B cell (primary cell): ENCODE data around the gene EPHA2. TPM values are rescaled to one million over a fixed set of nuclear protein-coding genes. Genes with fewer than 3 reads are reported as not detected.

Experiments
- ATAC-seq: fragments of 200-7000 bp; cut with Tn5 transposase; one replicate; pipeline ENCODE4 v1.10.0; 2021; ENCODE audit warnings: low read depth, mild to moderate bottlenecking, moderate number of reproducible peaks, moderate library complexity
- CTCF ChIA-PET: fragments of 350-600 bp; sonication (Branson Sonifier 250); formaldehyde crosslinking; loops from one replicate; lab custom pipeline; 2021; ENCODE audit warnings: antibody characterized with exemption, inconsistent platforms; lab: Charles Lee
- POLR2A ChIA-PET: fragments of 350-600 bp; sonication (Branson Sonifier 250); formaldehyde crosslinking; loops from one replicate; lab custom pipeline; 2021; ENCODE audit warnings: antibody characterized with exemption; lab: Charles Lee
- DNase-seq: peaks from one replicate; pipeline ENCODE4 v3.0.0; 2013
- H2AFZ ChIP-seq: 2 replicates; pipeline ENCODE4 v1.6.1; 2012; ENCODE audit warnings: mild to moderate bottlenecking, low read depth, low read length; ENCODE audit not compliant: insufficient read depth, poor library complexity, severe bottlenecking
- H3K27ac ChIP-seq, 2 donors: 1 replicate in 1 of 2; 2 replicates in 1 of 2; pipeline ENCODE4 v1.5.1; 2012 to 2013; ENCODE audit warnings: low read length in 2 of 2, mild to moderate bottlenecking in 2 of 2, moderate library complexity in 1 of 2
- H3K27me3 ChIP-seq, 4 experiments: fragments of 200-600 bp in 1 of 4; sonication (generic) in 1 of 4; replicated peaks in 1 of 4; 1 replicate in 2 of 4; 2 replicates in 2 of 4; pipeline versions ENCODE4 v1.6.1 to v1.7.0; 2013 to 2016; ENCODE audit warnings: low read length in 3 of 4, mild to moderate bottlenecking in 2 of 4, mixed read lengths in 1 of 4, moderate library complexity in 1 of 4; ENCODE audit not compliant: insufficient read depth in 4 of 4, control insufficient read depth in 3 of 4; ENCODE audit errors: control extremely low read depth in 1 of 4
- H3K36me3 ChIP-seq, 2 experiments: replicated peaks in 1 of 2; 1 replicate in 1 of 2; 2 replicates in 1 of 2; pipeline versions ENCODE4 v1.6.1 to v1.7.1; 2013; ENCODE audit warnings: low read length in 1 of 2; ENCODE audit not compliant: insufficient read depth in 2 of 2, control insufficient read depth in 1 of 2; ENCODE audit errors: control extremely low read depth in 1 of 2, extremely low read depth in 1 of 2
- H3K4me1 ChIP-seq, 2 donors: fragments of 200-600 bp in 1 of 2; sonication (generic) in 1 of 2; 1 replicate in 1 of 2; 2 replicates in 1 of 2; pipeline versions ENCODE4 v1.5.1 to v1.6.1; 2013 to 2017; ENCODE audit warnings: low read length in 2 of 2; ENCODE audit not compliant: control insufficient read depth in 2 of 2, insufficient read depth in 2 of 2
- H3K4me2 ChIP-seq: replicated peaks from 2 replicates; pipeline ENCODE3; 2012; ENCODE audit warnings: mild to moderate bottlenecking, low read depth, low read length; ENCODE audit not compliant: poor library complexity, severe bottlenecking
- H3K4me3 ChIP-seq, 5 experiments: fragments of 200-600 bp in 1 of 5; sonication (generic) in 1 of 5; 1 replicate in 3 of 5; 2 replicates in 2 of 5; pipeline versions ENCODE4 v1.5.1 to v1.7.0; 2011 to 2016; ENCODE audit warnings: low read length in 4 of 5, mild to moderate bottlenecking in 4 of 5, low read depth in 2 of 5, control low read depth in 1 of 5, moderate library complexity in 1 of 5; ENCODE audit not compliant: insufficient read depth in 1 of 5; ENCODE audit errors: control extremely low read depth in 1 of 5, extremely low read depth in 1 of 5
- H3K79me2 ChIP-seq: fragments of 200-600 bp; sonication (generic); one replicate; pipeline ENCODE4 v1.6.0; 2016; ENCODE audit warnings: low read length; ENCODE audit not compliant: control insufficient read depth, insufficient read depth
- H3K9ac ChIP-seq: fragments of 200-600 bp; sonication (generic); 2 replicates; pipeline ENCODE4 v1.6.1; 2017; ENCODE audit warnings: mild to moderate bottlenecking, low read length, moderate library complexity
- H3K9me3 ChIP-seq, 3 donors: one replicate each; pipeline versions ENCODE4 v1.6.1 to v1.7.1; 2013; ENCODE audit warnings: low read length in 2 of 3; ENCODE audit not compliant: control insufficient read depth in 2 of 3, insufficient read depth in 1 of 3; ENCODE audit errors: control extremely low read depth in 1 of 3
- H4K20me1 ChIP-seq: 2 replicates; pipeline ENCODE4 v1.6.0; 2012; ENCODE audit warnings: mild to moderate bottlenecking, low read length; ENCODE audit not compliant: insufficient read depth, control insufficient read depth, poor library complexity, severe bottlenecking
- H3K27ac Mint-ChIP-seq: one replicate; pipeline ENCODE4 v1.8.0; 2021; ENCODE audit warnings: mixed read lengths
- H3K27me3 Mint-ChIP-seq: one replicate; pipeline ENCODE4 v1.8.0; 2021; ENCODE audit warnings: mixed read lengths
- H3K4me1 Mint-ChIP-seq: one replicate; pipeline ENCODE4 v1.8.0; 2021; ENCODE audit warnings: mixed read lengths
- H3K4me3 Mint-ChIP-seq: one replicate; pipeline ENCODE4 v1.8.0; 2021; ENCODE audit warnings: mixed read lengths
- H3K9me3 Mint-ChIP-seq: one replicate; pipeline ENCODE4 v1.8.0; 2022; ENCODE audit warnings: mixed read lengths; ENCODE audit not compliant: insufficient read depth
- EZH2 ChIP-seq: IDR thresholded peaks from 2 replicates; pipeline ENCODE4 v1.6.1; 2012; ENCODE audit warnings: borderline replicate concordance, low read depth, mild to moderate bottlenecking, moderate library complexity, low read length; ENCODE audit not compliant: insufficient read depth, poor library complexity, severe bottlenecking
- WGBS: methylation state at CpG from one replicate; pipeline ENCODE4 v1.1.5; 2013; ENCODE audit warnings: missing lambda C conversion rate; ENCODE audit not compliant: insufficient coverage; 5-methylcytosine and 5-hydroxymethylcytosine counted together
- intact Hi-C: fragments of 100-400 bp; cut with micrococcal nuclease; formaldehyde crosslinking; loops from one replicate; pipeline ENCODE4 v1.10.0; 2022
- polyA plus RNA-seq: library from polyadenylated mRNA; depleted of rRNA; stranded (reverse); fragments of >200 nt; gene quantifications from 2 replicates; pipeline ENCODE4 v1.2.3, GENCODE V29; 2012
- total RNA-seq, 2 donors: library from RNA; stranded (reverse); fragments of 120-200 nt in 1 of 2; gene quantifications; 1 replicate in 1 of 2; 2 replicates in 1 of 2; pipeline versions ENCODE4 v1.2.3 to v1.2.4, GENCODE V29; 2013 to 2022
- TF ChIP-seq, protein P1 (sequence below): fragments of 200-600 bp; IDR thresholded peaks from one replicate; pipeline ENCODE4 v1.8.0; 2022; ENCODE audit warnings: antibody characterized with exemption, mild to moderate bottlenecking

The EPHA2 gene
- total and polyA plus RNA-seq, 2 donors (not counting 1 experiment from before 2014, with no cell fraction given) = 0.12 TPM; not detected in 1

DNA sequence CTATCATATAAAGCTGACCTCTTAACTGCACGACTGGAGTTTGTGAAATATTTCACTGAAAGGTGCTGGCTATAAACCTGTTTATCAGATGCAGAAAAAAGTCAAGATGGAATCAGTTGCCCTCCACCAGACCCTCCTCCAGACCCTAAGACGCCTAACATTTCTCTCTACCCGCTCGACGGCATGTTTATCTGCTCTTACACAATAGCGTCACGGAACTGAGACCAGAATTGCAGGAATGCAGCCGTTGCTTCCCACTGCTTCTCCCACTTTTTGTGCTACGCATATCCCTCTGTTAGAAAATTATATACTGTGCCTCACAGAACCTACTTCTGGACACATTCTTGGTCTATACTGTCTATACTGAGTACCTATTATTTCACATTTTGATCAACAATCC, 54.2 kb downstream of the EPHA2 start:
- no peaks in the 10 kb centered on the region for H3K4me1 ChIP-seq
- no peaks in the 10 kb centered on the region for H3K79me2 ChIP-seq
- 92% methylated on average over 8 of the region's 9 CpGs for WGBS
- H3K27ac Mint-ChIP-seq = no peak overlapping the region
- no peak overlapping the region for H3K27ac ChIP-seq
- peaks cover 40% of the 10 kb centered on the region for H3K27me3 Mint-ChIP-seq
- intact Hi-C loops = no loop called here
- H3K9ac ChIP-seq = no peak overlapping the region
- no peaks in the 10 kb centered on the region for H3K9me3 Mint-ChIP-seq
- H3K4me3 Mint-ChIP-seq = no peak overlapping the region
- ChIA-PET CTCF (no interaction called here), POLR2A (no interaction called here)
- TF ChIP-seq EZH2 = no peak
- TF ChIP-seq, protein P1, sequence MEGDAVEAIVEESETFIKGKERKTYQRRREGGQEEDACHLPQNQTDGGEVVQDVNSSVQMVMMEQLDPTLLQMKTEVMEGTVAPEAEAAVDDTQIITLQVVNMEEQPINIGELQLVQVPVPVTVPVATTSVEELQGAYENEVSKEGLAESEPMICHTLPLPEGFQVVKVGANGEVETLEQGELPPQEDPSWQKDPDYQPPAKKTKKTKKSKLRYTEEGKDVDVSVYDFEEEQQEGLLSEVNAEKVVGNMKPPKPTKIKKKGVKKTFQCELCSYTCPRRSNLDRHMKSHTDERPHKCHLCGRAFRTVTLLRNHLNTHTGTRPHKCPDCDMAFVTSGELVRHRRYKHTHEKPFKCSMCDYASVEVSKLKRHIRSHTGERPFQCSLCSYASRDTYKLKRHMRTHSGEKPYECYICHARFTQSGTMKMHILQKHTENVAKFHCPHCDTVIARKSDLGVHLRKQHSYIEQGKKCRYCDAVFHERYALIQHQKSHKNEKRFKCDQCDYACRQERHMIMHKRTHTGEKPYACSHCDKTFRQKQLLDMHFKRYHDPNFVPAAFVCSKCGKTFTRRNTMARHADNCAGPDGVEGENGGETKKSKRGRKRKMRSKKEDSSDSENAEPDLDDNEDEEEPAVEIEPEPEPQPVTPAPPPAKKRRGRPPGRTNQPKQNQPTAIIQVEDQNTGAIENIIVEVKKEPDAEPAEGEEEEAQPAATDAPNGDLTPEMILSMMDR = no peak
- no peaks in the 10 kb centered on the region for H4K20me1 ChIP-seq
- H3K4me2 ChIP-seq = no peak overlapping the region
- H3K27me3 ChIP-seq = peaks cover 0 to 5% (median 2%) of the 10 kb centered on the region in 4 experiments
- no peaks in the 10 kb centered on the region for H3K4me1 Mint-ChIP-seq
- DNase-seq (no peak), ATAC-seq (no peak)
- H3K9me3 ChIP-seq = peaks cover 0 to 16% (median 0%) of the 10 kb centered on the region in 3 donors
- no peak overlapping the region for H2AFZ ChIP-seq
- no peaks in the 10 kb centered on the region for H3K36me3 ChIP-seq
- H3K4me3 ChIP-seq = no peak overlapping the region

DNA sequence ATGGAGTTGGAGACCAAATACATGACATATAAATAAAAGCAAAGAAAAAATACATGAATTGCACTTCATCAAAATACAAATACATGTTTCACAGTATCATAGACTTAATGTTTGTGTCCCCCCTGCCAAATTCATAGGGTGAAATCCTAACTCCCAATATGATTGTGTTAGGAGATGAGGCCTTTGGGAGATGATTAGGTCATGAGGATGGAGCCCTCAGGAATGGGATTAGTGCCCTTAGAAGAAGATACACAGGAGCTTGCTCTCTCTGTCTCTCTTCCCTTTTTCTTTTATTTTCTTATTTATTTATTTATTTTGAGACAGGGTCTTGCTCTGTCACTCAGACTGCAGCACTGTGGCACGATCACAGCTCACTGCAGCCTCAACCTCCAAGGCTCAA, 56.5 kb downstream of the EPHA2 start:
- ChIA-PET CTCF (no interaction called here), POLR2A (no interaction called here)
- Histone ChIP-seq H3K27me3 (peaks cover 0 to 5% (median 1%) of the 10 kb centered on the region in 4 experiments), H4K20me1 (no peaks in the 10 kb centered on the region), H2AFZ (no peak overlapping the region), H3K4me3 (no peak overlapping the region), H3K79me2 (no peaks in the 10 kb centered on the region), H3K4me1 (no peaks in the 10 kb centered on the region), H3K9ac (no peak overlapping the region), H3K27ac (no peak overlapping the region), H3K36me3 (no peaks in the 10 kb centered on the region), H3K9me3 (peaks cover 0 to 14% (median 0%) of the 10 kb centered on the region in 3 donors), H3K4me2 (no peak overlapping the region)
- no peaks in the 10 kb centered on the region for H3K4me1 Mint-ChIP-seq
- no peaks in the 10 kb centered on the region for H3K9me3 Mint-ChIP-seq
- intact Hi-C loops = no loop called here
- TF ChIP-seq, protein P1 = no peak
- TF ChIP-seq EZH2 = no peak
- H3K4me3 Mint-ChIP-seq = no peak overlapping the region
- peaks cover 45% of the 10 kb centered on the region for H3K27me3 Mint-ChIP-seq
- ATAC-seq (no peak), DNase-seq (no peak)
- no CpG with 5 or more reads among the region's 1 CpG for WGBS
- no peak overlapping the region for H3K27ac Mint-ChIP-seq
